GM19397 (cell line): Measurements from ENCODE around the gene OMA1.
"Not testable (repeated sequence)": the region's sequence is repeated elsewhere in the genome, so short reads cannot be mapped to it uniquely, and the experiment has no call there.

Source experiments
- ATAC-seq: cut with Tn5 transposase; IDR thresholded peaks from one replicate; pipeline ENCODE4 v1.9.1; 2021; ENCODE audit warnings: mild to moderate bottlenecking, moderate library complexity; ENCODE audit not compliant: unreplicated experiment

The OMA1 gene

DNA sequence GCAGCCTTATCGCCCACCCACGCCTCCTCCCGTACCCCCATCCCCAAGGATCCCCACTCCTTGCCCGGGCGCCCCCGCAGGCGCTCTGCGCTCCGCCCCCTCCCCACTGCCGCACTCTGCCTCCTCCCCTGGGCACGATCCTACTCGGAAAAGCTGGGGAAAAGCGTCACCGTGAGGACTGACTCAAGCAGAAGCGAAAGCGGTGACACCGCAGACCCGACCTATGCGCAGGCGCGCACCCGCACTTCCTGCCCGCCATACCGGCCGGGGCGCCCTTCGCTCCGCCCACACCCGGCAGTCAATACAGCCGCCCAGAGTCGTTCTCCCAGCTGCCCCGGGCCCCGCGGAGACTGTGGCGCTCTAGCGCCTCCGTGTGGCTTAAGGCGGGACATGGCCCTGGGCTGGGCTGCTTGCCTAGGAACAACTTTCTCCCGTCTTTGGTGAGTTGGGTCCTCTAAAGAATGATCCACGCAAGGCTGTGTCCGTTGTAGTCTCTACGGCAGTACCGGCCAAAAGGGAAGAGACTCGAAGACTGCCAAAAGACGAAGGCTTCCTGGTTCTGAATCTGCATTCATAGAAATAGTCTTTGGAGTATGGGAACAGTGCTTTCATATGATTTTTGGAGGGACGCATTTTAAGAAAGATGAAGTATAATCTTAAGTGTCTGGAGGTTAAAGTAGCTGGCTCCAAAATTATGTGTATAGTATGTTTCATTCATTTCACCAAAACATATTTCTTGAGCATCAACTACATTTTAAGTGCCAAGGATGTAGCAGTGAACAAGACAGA lies at the start of gene OMA1:
Gene OMA1, minus strand, starts transcription at position 207 of the 789 bp plus-strand sequence. CDS start 7,432 bp downstream, outside the sequence.
- ATAC-seq, result peak; percentile 98

DNA sequence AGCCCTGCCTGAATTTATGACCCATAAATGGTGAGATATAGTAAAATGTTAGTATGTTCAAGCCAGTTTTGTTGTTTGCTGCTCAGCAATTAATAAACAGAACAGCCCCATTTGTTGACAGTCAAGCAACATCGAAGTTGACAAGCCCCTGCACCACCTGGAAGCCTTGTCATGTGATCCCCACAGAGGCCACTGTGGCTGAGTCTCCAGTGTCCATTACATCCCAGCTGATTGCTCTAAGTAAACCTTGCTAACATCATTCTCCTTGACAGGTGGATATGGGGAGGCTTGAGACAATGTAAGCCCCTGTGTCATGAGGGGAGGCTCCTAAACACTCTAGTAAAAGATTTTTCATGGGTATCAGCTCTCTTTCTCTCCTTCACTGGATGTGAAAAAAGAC lies 48.0 kb upstream of the OMA1 start:
- no peak for ATAC-seq

DNA sequence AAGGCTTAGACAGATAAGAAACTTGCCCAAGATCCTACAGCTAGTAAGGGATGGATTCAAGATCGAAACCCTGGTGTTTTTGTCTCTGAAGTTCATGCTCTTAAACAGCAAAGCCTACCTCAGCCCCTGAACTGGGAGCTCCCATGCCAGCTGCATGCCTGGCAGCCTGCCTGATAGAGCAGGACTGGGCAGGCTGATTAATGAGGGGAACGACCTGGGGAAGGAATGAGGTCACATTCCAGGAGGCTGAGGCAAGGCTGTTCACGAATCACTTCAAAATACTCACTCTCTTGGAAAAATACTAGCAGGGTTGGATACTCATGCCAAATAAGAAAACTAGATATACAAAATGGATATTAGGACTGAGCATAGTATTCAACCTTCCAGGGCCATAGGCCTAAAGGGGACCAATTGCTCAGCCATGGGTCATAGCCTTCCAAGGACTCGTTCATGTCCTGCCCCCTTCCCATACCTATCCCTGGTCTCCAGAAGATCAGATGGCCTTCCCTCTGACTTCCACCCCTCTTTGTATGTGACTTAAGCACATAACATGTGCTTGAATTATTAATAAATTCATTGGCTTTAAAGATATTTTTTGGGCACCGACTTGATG lies 46.1 kb upstream of the OMA1 start:
- no peak for ATAC-seq

DNA sequence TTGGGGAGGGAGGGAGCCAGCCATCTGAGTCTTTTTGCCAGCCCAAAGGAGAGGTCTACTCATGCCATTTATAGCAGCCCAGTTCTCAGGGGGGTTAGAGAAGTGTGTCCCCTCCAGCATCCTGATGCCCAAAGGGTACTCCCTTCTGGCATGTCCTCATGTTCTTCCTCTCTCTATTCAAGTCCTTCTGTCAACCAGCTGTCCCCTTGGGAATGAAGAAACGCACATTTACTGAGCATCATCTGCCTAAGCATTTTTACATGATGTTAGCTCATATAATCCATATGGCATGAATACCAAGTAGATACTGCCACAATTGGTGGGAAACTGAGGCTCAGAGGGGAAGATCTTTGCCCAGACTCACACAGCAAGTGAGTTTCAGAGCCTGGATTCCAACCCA lies 45.3 kb upstream of the OMA1 start:
- no peak for ATAC-seq

DNA sequence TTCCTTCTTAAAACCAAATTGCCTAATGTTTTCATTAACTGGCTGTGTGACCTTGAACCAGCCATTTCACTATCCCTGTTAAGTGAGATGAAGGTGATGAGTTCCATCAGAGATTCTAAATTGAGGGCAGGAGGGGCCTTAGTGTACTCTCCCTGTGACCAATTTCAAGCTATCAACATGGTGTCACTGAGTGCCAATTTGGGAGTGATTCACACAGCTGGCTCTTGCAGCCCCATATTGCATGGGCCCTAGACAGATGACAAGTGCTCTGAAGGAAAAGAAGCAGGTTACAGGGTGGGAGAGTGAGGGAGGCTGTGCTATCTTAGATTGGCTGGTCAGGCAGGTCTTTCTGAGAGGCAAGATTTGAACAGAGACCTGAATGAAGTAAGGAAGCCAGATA lies 43.5 kb upstream of the OMA1 start:
- ATAC-seq, result no peak

DNA sequence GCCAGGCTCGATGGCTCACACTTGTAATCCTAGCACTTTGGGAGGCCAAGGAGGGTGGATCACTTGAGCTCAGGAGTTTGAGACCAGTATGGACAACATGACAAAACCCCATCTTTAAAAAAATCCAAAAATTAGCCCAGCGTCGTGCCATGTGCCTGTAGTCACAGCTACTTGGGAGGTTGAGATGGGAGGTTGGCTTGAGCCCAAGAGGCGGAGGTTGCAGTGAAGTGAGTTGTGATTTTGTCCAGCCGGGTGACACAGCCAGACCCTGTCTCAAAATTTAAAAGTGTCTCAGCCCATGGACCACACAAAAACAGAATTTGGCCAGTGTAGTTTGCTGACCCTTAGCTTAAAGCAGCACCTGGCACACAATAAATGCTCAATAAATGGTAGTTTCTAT lies 41.9 kb upstream of the OMA1 start:
- ATAC-seq, result no peak

DNA sequence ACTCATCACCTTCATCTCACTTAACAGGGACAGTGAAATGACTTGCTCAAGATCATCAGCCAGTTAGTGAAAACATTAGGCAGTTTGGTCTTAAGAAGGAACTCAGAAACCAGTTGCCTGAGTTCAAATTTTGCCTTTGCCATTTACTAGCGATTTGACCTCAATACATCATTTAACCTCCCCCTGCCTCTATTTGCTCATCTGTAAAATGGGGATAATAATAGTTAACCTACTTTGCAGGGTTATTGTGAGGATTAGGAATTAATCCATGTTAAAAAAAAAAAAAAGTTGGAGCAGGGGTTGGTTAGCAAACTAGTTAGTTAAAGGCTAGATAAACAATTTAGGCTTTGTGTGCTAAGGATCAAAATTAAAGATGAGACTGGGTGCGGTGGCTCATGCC lies 41.1 kb upstream of the OMA1 start:
- no peak for ATAC-seq

DNA sequence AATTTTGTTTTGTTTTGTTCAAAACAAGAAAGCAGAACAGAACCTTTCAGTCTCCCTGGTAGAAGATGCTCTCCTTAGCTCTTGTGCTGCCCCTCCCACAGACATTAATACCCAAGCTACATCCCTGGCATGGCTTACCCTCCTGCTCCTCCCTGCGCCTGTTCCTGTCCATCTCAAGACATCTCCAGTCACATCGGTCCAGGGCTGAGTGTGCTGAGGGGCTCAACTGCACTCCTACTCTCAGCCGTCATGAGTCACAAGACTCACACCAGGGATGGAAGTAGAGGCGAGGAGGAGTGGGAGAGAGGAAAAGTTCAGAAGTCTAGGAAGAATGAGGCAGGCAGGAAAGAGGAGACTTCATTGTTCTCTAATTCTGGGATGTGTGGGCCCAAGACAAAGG lies 39.7 kb upstream of the OMA1 start:
- ATAC-seq, result no peak

DNA sequence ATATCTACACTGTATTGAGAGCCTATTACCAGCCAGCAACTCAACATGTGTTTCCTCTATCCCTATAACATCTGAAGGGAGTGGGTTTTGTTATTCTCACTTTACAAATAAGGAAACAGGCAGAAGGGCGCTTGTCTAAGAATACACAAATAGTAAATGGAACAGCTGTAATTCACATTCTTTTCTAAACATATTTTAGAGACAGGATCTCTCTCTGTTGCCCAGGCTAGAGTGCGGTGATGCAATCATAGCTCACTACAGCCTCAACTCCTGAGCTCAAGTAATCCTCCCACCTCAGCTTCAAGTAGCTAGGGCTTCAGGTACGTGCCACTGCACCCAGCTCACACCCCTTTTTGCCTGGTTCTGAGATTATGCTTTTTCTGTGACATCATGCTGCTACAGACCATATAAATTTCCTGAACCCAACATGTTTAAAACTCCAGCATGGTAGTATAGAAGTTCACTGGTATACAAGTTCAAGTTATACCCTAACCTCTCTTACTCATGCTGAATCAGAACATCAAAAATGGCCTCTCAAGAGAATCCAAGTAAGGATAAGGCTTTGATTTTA lies 39.1 kb upstream of the OMA1 start:
- no peak for ATAC-seq

DNA sequence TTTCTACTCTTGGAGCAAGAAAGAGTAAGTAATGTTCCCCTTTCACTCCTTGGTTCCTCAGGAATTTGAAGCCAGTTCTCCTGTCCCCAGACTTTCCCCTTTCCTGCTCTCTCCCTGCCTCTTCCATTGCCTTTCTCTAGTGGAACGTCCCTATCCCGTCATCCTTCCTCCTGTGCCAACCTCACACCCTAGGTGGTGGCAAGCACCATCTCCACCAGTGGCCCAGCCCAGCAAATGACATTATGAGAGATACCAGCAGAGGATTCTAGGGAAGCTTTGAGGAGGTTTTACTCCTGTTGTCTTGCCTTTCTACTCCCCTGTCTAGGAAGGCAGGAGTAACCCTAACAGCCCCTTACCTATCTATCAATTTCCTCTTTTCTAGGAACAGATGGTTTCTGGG lies 38.6 kb upstream of the OMA1 start:
- no peak for ATAC-seq

DNA sequence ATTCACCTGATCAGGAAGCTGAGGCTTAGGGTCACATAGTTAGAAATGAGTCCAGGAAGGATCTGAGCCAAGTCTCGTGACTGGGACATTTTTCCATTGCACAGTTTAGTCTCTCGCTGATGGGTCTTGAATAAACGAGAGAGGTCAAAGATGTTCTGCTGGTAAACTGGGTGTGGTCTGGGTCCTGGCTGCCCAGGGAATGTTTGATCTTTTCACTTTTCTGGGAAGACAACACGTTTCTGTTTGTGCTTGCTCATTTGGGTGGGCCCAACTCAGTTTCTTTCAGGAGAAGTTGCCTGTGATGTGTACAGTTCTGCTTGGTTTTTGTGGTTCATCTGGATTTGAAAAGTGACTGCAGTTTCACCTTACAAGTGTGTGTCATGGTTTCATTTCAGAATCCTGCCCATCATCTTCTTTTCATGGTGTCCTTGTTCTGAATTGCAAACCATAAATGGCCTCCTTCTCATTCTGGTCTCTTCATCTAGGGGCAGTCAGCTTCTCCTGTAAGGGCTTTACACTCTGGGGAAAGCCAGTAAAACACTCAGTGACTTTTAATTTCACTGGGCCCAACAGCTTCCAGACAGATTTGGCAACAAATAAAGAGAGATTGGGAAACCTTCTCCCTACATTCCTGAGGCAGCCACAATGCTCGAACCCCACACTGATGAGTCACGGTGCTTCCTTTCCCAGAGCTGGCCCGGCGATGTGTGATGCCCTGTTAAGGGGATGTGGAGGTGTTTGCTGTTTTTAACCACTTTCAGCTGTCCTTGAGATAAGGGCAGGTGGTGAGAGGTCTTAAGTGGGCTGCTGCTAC lies 37.8 kb upstream of the OMA1 start:
- ATAC-seq, result no peak

DNA sequence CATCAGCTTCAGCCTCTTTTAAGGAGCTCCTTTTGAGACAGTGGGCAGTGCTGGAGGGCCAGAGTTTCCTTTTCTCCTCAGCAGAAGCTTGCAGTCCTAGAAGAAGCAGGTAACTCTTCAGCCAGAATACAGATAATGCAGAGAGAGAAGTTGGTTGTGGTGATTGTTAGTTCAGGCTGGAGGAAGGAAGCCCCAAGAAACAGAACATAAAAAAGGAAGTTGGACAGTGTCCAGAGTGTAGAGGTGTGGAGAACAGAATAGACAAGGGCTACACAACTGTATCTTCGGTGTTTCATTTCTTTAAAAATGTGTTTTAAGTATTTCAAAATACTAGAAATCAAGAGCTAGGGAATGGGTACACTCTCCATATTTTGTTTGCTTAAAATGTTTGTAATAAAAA lies 37.0 kb upstream of the OMA1 start:
- ATAC-seq, result no peak

DNA sequence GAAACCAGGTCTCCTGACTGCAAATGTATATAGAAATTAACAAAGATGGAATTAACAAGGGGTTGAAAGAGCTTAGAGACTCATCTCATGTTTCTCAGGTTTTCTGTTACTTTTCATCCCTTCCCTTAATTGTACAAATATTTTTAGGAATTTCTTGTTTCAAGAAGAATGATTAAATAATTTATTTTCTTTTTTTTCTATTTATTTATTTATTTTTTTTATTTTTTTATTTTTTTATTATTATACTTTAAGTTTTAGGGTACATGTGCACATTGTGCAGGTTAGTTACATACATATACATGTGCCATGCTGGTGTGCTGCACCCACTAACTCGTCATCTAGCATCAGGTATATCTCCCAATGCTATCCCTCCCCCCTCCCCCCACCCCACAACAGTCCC lies 35.6 kb upstream of the OMA1 start:
- not testable (repeated sequence) for ATAC-seq

DNA sequence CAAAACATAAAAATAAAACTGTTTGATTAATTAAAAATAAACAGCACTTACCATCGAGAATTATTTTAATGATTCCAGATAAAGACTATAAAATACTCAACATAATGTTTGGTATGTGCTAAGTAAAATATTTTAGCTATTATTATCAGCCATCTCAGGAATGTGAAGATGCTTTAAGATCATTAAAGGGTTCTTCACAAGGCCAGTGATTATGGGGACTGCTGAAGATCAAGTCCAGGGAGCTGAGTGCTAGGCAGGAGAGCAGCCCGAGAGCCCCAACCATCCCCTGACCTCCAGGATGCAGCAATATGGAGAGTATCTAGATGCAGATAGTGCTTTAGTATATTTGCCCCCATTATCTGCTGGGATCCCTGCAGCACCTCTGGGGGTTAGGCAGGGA lies 35.1 kb upstream of the OMA1 start:
- ATAC-seq, result no peak

DNA sequence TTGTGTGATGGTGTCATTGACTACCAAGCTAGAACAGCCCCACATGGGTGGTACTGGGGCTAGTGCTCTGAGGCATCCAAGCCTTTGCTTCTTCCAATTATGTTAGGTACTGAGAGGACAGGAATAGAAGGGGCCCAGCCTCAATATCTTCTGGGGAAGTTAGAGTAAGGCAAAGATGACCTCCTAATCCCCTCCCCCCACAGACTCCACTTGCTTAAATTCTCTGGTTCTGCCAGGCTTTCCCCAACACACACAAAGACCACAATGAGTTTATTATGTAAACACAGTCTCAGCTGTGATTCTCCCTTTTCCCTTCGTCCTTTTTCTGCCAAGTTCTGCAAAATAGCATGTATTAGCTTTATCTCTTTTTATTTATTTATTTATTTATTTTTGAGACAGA lies 33.7 kb upstream of the OMA1 start:
- no peak for ATAC-seq

DNA sequence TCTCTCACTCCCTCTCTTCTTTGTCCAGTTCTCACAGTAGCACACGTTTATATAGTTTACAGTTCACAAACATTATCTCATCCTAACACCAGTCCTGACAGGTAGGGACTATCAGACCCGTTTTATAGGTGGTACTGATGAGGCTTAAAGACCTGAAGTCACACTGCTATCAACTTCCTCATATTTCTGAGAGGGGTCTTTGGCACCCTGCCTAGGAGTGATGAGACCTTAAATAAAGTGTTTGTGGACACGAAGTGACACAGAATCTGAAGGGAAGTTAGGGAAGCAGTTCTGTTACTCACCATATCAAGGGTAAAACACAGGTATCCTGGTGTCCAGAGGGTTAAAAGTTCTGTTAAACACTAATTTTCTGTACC lies 31.1 kb upstream of the OMA1 start:
- no peak for ATAC-seq

DNA sequence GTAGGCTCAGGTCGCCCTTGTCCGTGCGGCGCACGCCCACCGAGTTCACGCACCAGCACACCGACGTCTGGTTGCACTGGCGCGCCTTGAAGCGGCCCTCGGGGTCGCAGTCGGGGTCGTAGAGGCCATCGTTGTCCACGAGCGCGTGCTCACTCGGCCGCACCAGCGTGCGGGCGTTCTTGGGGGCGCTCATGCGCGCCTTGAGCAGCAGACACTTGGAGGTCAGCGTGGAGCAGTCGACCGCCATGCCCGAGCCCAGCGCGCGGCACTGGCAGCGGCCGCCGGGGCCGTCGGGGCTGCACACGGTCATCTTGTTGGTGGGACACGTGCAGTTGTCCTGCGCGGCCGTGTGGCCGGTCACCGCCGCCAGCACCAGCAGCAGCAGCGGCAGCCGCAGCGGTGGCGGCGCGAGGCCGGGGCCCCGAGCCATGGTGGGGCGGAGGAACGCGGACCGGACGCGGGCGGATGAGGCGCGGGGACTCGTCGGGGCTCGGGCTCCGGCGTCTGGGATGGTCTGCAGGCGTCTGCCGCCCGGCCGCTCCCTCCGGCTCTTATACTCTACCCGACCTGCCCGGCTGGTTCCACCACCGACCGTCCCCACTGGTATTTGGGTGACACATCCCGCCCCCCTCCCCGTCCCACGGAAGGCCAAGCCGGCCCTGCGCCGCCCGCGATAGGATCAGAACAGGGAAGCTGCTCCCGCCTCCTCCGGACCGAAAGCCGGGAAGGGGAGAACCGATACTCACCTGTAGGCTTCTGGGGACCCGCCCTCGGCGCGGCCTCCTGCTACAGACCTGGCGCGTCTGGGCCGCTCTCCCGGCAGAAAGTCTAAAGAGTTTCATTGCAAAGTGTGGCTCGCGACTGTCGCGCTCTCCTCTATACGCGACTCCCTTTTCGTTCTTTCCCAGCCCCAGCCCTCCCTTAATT lies 30.5 kb upstream of the OMA1 start, which contains the start of gene TACSTD2:
Gene TACSTD2, minus strand, starts transcription at position 526 of the 927 bp plus-strand sequence. Its CDS starts 96 bp downstream, at position 430.
- no peak for ATAC-seq

DNA sequence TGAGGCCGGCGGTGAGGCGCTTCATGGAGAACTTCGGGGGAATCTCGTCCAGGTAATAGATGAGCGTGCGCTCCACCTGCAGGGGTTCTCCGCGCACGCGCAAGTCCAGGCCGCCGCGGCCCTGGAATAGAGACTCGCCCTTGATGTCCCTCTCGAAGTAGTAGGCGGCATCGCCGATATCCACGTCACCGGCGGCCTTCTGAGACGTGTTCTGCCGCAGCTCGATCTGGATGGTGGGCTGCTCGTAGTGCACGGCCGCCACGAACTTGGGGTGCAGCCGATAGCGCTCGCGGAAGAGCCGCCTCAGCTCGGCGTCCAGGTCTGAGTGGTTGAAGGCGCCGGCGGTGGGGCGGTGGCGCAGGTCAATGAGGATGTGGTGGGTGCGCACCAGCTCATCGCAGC lies 29.8 kb upstream of the OMA1 start:
- ATAC-seq, result no peak

DNA sequence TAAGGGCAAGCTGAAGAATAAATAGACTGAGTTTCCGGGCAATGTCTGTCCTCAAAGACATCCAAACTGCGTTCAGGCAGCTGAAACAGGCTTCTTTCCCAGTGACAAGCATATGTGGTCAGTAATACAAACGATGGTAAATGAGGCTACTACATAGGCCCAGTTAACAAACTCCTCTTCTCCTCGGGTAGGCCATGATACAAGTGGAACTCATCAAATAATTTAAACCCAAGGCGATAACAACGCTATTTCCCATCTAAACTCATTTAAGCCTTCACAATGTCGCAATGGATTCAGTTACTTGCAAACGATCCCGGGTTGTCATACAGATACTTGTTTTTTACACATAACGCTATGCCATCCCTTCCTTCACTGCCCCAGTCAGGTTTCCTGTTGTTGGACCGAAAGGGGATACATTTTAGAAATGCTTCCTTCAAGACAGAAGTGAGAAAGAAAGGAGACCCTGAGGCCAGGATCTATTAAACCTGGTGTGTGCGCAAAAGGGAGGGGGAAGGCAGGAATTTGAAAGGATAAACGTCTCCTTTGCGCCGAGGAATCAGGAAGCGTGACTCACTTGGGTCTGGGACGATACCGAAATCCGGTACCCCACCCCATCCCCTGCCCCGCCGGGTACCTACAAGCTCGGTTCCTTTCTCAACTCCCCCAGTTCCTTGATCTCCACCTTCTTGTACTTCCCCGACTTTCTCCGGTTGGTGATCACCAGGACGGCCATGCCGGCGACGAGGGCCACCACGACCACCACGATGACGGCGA lies 29.2 kb upstream of the OMA1 start:
- ATAC-seq, result no peak

DNA sequence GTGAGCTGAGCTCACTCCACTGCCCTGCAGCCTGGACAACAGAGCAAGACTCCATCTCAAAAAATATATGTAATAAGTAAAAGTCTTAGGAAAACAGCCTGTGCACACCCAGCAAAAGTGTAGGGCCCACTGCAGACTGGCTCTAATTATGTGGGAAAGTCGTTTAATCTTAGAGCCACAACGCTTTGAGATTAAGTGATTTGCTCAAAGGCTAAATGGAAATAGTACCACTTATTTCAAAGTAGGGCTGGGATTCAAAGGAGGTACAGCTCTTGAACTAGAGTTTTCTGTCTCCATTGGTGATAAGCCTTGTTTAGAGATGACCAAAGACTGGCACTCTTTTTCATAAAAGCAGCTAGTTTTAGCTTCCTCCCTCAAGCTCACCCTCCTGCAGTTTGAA lies 28.3 kb upstream of the OMA1 start:
- ATAC-seq, result no peak
